ENCODE data around the gene ROBO1. TPM values are rescaled to one million over a fixed set of nuclear protein-coding genes. Genes with fewer than 3 reads are reported as not detected.

Gene ROBO1
- total RNA-seq, 2 experiments from 2014 or later: 0.36 to 0.69 TPM

DNA sequence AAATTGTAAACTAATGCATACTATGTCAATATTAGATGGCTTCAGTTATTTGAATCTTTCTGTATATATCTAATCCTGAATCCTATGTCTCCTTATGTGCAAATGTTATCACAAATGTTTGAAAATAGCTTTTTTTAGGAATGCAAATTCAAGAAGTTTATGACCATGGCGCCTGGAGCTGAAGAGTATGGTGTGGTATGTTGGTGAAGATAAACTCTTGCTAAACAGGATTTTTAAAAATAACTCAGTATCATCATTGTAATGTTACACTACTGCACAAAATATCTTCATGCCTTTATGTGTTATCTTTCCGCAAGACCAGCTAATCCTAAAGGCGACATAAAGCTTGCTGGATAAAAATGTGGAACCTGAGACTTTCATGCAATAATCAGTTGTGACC is 382.6 kb downstream of the ROBO1 start:
- no peaks in the 10 kb centered on the region for H3K36me3 Mint-ChIP-seq (ENCODE audit: low read depth)
- TF ChIP-seq, protein P1, sequence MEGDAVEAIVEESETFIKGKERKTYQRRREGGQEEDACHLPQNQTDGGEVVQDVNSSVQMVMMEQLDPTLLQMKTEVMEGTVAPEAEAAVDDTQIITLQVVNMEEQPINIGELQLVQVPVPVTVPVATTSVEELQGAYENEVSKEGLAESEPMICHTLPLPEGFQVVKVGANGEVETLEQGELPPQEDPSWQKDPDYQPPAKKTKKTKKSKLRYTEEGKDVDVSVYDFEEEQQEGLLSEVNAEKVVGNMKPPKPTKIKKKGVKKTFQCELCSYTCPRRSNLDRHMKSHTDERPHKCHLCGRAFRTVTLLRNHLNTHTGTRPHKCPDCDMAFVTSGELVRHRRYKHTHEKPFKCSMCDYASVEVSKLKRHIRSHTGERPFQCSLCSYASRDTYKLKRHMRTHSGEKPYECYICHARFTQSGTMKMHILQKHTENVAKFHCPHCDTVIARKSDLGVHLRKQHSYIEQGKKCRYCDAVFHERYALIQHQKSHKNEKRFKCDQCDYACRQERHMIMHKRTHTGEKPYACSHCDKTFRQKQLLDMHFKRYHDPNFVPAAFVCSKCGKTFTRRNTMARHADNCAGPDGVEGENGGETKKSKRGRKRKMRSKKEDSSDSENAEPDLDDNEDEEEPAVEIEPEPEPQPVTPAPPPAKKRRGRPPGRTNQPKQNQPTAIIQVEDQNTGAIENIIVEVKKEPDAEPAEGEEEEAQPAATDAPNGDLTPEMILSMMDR (IDR thresholded peaks at IDR 0.05): no peak
- CTCF ChIA-PET: no interaction called here

DNA sequence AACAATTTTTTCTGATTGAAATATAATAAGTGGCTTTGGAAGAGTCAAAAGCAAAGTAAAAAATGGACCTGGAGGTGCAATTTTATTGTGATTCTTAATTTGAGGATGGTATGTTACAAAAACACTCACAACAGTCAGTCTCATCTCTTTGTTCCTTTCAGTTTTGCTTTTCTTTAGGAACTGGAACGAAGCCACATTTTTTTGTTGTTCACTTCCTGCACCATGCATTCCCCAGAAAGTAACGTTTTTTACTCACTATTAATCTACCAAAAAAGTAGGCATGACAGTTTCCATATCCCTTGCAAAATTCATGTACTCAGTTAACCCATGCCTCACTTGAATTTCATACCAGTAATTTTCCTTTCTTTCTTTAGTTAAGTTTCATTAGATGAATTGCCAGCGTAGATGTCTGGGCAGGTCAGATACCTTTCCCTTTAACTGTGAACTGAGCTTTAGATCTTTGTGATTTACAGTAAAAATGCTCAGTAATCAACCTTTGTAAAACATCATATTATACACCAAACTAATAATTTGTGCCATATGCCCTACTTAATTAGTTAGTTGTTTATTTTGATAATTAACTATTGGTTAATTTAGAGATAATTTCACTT is 384.3 kb downstream of the ROBO1 start:
- DNase-seq (no peak), ATAC-seq (ENCODE audit: poor library complexity) (no peak)
- CTCF ChIA-PET: no interaction called here
- no peaks in the 10 kb centered on the region for H3K4me1 ChIP-seq (ENCODE audit: insufficient read depth, low read length)
- Mint-ChIP-seq H3K27me3 (no peaks in the 10 kb centered on the region), H3K36me3 (ENCODE audit: low read depth) (no peaks in the 10 kb centered on the region), H3K4me1 (ENCODE audit: low read depth) (no peaks in the 10 kb centered on the region), H3K9me3 (peaks cover 3% of the 10 kb centered on the region), H3K4me3 (no peak overlapping the region), H3K27ac (no peak overlapping the region)
- TF ChIP-seq, protein P1 (IDR thresholded peaks at IDR 0.05): no peak
- POLR2A ChIA-PET: no interaction called here
- no peak overlapping the region for H3K4me3 ChIP-seq (ENCODE audit: low read length)
- H3K27ac ChIP-seq (ENCODE audit: low read depth in 1 of 2, low read length in 2 of 2): no peak overlapping the region
- peaks cover 0 to 5% of the 10 kb centered on the region in 2 experiments for H3K9me3 ChIP-seq (ENCODE audit: control insufficient read depth in 1 of 2, insufficient read depth in 1 of 2, low read length in 2 of 2)
- no peaks in the 10 kb centered on the region for H3K27me3 ChIP-seq (ENCODE audit: control insufficient read depth in 1 of 2, insufficient read depth in 2 of 2, low read length in 2 of 2)
- intact Hi-C loops (cut with DNase I, micrococcal nuclease): no loop called here
- no peaks in the 10 kb centered on the region for H3K36me3 ChIP-seq (ENCODE audit: insufficient read depth, low read length)

More for the DNA sequence above, 382.6 kb downstream of the ROBO1 start:
- DNase-seq: no peak
- Mint-ChIP-seq H3K9me3 (peaks cover 6% of the 10 kb centered on the region), H3K4me1 (ENCODE audit: low read depth) (no peaks in the 10 kb centered on the region), H3K4me3 (no peak overlapping the region), H3K27ac (no peak overlapping the region), H3K27me3 (no peaks in the 10 kb centered on the region)
- intact Hi-C loops (cut with DNase I, micrococcal nuclease): no loop called here
- Histone ChIP-seq H3K4me1 (ENCODE audit: insufficient read depth, low read length) (no peaks in the 10 kb centered on the region), H3K36me3 (ENCODE audit: insufficient read depth, low read length) (no peaks in the 10 kb centered on the region), H3K27ac (ENCODE audit: low read depth in 1 of 2, low read length in 2 of 2) (no peak overlapping the region), H3K9me3 (ENCODE audit: control insufficient read depth in 1 of 2, insufficient read depth in 1 of 2, low read length in 2 of 2) (peaks cover 0 to 5% of the 10 kb centered on the region in 2 experiments), H3K27me3 (ENCODE audit: control insufficient read depth in 1 of 2, insufficient read depth in 2 of 2, low read length in 2 of 2) (no peaks in the 10 kb centered on the region), H3K4me3 (ENCODE audit: low read length) (no peak overlapping the region)
- POLR2A ChIA-PET: no interaction called here
- ATAC-seq (ENCODE audit: poor library complexity): no peak

DNA sequence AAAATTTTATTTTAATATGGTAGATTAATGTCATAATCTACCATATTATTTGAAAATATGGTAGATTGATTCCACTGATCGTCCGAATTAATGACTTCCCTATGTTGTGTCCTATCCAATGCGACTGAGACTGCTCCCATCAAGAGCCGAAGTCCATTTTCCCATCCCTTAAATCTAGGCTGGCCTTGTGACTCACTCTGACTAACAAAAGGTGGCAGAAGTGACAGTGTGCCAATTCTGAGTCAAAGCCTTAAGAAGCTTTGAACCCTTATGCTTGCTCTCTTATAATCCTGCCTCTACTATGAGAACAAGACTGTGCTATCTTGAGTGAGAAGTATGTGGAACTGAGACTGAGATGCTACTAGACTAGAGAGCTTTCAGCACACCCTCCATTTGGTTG is 387.2 kb downstream of the ROBO1 start:
- peaks cover 6% of the 10 kb centered on the region for H3K9me3 Mint-ChIP-seq
- no peaks in the 10 kb centered on the region for H3K27me3 Mint-ChIP-seq
- DNase-seq: no peak
- Histone ChIP-seq H3K4me3 (ENCODE audit: low read length) (no peak overlapping the region), H3K36me3 (ENCODE audit: insufficient read depth, low read length) (no peaks in the 10 kb centered on the region), H3K4me1 (ENCODE audit: insufficient read depth, low read length) (no peaks in the 10 kb centered on the region), H3K27ac (ENCODE audit: low read depth in 1 of 2, low read length in 2 of 2) (no peak overlapping the region), H3K27me3 (ENCODE audit: control insufficient read depth in 1 of 2, insufficient read depth in 2 of 2, low read length in 2 of 2) (no peaks in the 10 kb centered on the region), H3K9me3 (ENCODE audit: control insufficient read depth in 1 of 2, insufficient read depth in 1 of 2, low read length in 2 of 2) (peaks cover 0 to 9% of the 10 kb centered on the region in 2 experiments)
- POLR2A ChIA-PET: no interaction called here
- CTCF ChIA-PET: no interaction called here
- TF ChIP-seq, protein P1 (IDR thresholded peaks at IDR 0.05): no peak
- no peaks in the 10 kb centered on the region for H3K4me1 Mint-ChIP-seq (ENCODE audit: low read depth)
- intact Hi-C loops (cut with DNase I, micrococcal nuclease): no loop called here
- H3K4me3 Mint-ChIP-seq: no peak overlapping the region
- H3K27ac Mint-ChIP-seq: no peak overlapping the region
- no peak for ATAC-seq (ENCODE audit: poor library complexity)
- H3K36me3 Mint-ChIP-seq (ENCODE audit: low read depth): no peaks in the 10 kb centered on the region

Data from CD4-positive, alpha-beta T cell (primary cell).